GM12891 (cell line): Measurements from ENCODE around the gene FAM117B.

Source experiments
- PAX5 ChIP-seq: IDR thresholded peaks from 2 replicates; pipeline ENCODE4 v1.6.1; 2011; ENCODE audit warnings: low read length, moderate library complexity, mild to moderate bottlenecking; ENCODE audit not compliant: insufficient read depth, severe bottlenecking
- POLR2A ChIP-seq: IDR thresholded peaks from 2 replicates; pipeline ENCODE4 v1.6.1; 2011; ENCODE audit warnings: low read depth, low read length, control low read depth
- POLR2AphosphoS5 ChIP-seq: IDR thresholded peaks from 2 replicates; pipeline ENCODE4 v1.6.1; 2011; ENCODE audit warnings: low read depth, low read length, control low read depth
- POU2F2 ChIP-seq: IDR thresholded peaks from 2 replicates; pipeline ENCODE4 v1.6.1; 2011; ENCODE audit warnings: low read depth, mild to moderate bottlenecking, control low read depth, low read length, moderate library complexity
- SPI1 ChIP-seq: IDR thresholded peaks from 2 replicates; pipeline ENCODE4 v1.6.1; 2011; ENCODE audit warnings: low read depth, low read length, control low read depth
- TAF1 ChIP-seq: IDR thresholded peaks from 2 replicates; pipeline ENCODE4 v1.6.1; 2011; ENCODE audit warnings: low read depth, low read length, control low read depth

DNA sequence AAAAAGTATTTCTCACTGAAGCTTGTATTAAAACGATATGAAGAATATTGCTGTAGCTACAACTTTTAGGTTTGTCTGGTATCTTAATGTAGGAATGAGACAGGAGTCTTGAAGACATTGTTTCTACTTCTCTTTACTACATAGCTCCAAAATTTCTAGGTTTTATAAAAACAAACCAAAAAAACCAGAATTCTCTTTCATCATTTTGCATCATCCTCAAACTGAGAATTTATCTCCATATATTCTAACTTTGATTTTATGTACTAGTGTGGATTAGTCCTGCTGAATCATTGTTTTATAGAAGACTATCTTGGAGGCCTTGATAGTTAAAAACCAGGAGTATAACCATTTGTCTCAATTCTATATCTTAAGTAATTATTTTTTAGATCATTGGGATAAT, 136.6 kb downstream of the FAM117B start:
- TF ChIP-seq POLR2AphosphoS5 (no peak), POLR2A (no peak), TAF1 (no peak), SPI1 (no peak), POU2F2 (no peak), PAX5 (no peak)
